Common myeloid progenitor, CD34-positive (primary cell): Measurements from ENCODE around the gene G3BP2.

ENCODE experiments used
- CTCF ChIA-PET: fragments of 350-600 bp; sonication (Branson Sonifier 250); formaldehyde crosslinking; loops from one replicate; lab custom pipeline; 2021; ENCODE audit warnings: antibody characterized with exemption; lab: Charles Lee
- POLR2A ChIA-PET: fragments of 350-600 bp; sonication (Branson Sonifier 250); formaldehyde crosslinking; loops from one replicate; lab custom pipeline; 2021; ENCODE audit warnings: antibody characterized with exemption; lab: Charles Lee
- DNase-seq, 3 donors: peaks; one replicate each; pipeline versions ENCODE4 v3.0.0 to v3.0.0-alpha.2; 2013
- H3K27ac ChIP-seq, 2 experiments: 1 replicate in 1 of 2; 2 replicates in 1 of 2; pipeline ENCODE4 v1.7.0; 2013; ENCODE audit warnings: inconsistent platforms in 2 of 2, low read length in 2 of 2, mild to moderate bottlenecking in 2 of 2, low read depth in 1 of 2, moderate library complexity in 1 of 2; ENCODE audit not compliant: severe bottlenecking in 2 of 2, insufficient read depth in 1 of 2, poor library complexity in 1 of 2
- H3K27me3 ChIP-seq, 5 experiments: replicated peaks in 2 of 5; 1 replicate in 3 of 5; 2 replicates in 2 of 5; pipeline versions ENCODE4 v1.6.1 to v1.7.0; 2013; ENCODE audit warnings: low read length in 4 of 5, mild to moderate bottlenecking in 2 of 5, moderate library complexity in 2 of 5, inconsistent platforms in 1 of 5; ENCODE audit not compliant: insufficient read depth in 5 of 5, control insufficient read depth in 4 of 5
- H3K36me3 ChIP-seq, 4 experiments: 1 replicate in 2 of 4; 2 replicates in 2 of 4; pipeline versions ENCODE4 v1.6.1 to v1.7.0; 2013; ENCODE audit warnings: low read length in 3 of 4, control low read depth in 1 of 4, mild to moderate bottlenecking in 1 of 4; ENCODE audit not compliant: control insufficient read depth in 4 of 4, insufficient read depth in 4 of 4
- H3K4me1 ChIP-seq, 4 experiments: 1 replicate in 3 of 4; 2 replicates in 1 of 4; pipeline versions ENCODE4 v1.6.1 to v1.7.1; 2013; ENCODE audit warnings: low read length in 3 of 4, mild to moderate bottlenecking in 3 of 4, control low read depth in 1 of 4, inconsistent platforms in 1 of 4, moderate library complexity in 1 of 4; ENCODE audit not compliant: control insufficient read depth in 4 of 4, insufficient read depth in 4 of 4; ENCODE audit errors: control extremely low read depth in 1 of 4
- H3K4me3 ChIP-seq, 7 experiments: 1 replicate in 4 of 7; 2 replicates in 3 of 7; pipeline versions ENCODE4 v1.5.1 to v1.7.0; 2013; ENCODE audit warnings: mild to moderate bottlenecking in 7 of 7, low read length in 6 of 7, moderate library complexity in 6 of 7, inconsistent platforms in 2 of 7, low read depth in 2 of 7, control low read depth in 1 of 7; ENCODE audit not compliant: insufficient read depth in 4 of 7, control insufficient read depth in 1 of 7; ENCODE audit errors: extremely low read depth in 1 of 7
- H3K9me3 ChIP-seq, 5 experiments: 1 replicate in 4 of 5; 2 replicates in 1 of 5; pipeline versions ENCODE4 v1.6.1 to v1.7.1; 2013; ENCODE audit warnings: low read length in 4 of 5, mild to moderate bottlenecking in 2 of 5, inconsistent platforms in 1 of 5, low read depth in 1 of 5, moderate library complexity in 1 of 5; ENCODE audit not compliant: control insufficient read depth in 4 of 5, insufficient read depth in 2 of 5; ENCODE audit errors: control extremely low read depth in 1 of 5
- WGBS: methylation state at CpG from one replicate; pipeline ENCODE4 v1.1.5; 2013; ENCODE audit not compliant: insufficient coverage; 5-methylcytosine and 5-hydroxymethylcytosine counted together

The G3BP2 gene

GRCh38 chr4:75637827-75638226 is 35.4 kb downstream of the G3BP2 start:
- no peaks in the 10 kb centered on the region for H3K27me3 ChIP-seq
- H3K9me3 ChIP-seq = no peaks in the 10 kb centered on the region
- no peak overlapping the region for H3K4me3 ChIP-seq
- ChIA-PET CTCF (interaction anchor here (1.2 kb wide), 1 partner anchor 9 kb away, joined by 3 read pairs; no protein-coding TSS in a partner anchor), POLR2A (no interaction called here)
- no peak for DNase-seq
- H3K27ac ChIP-seq = no peak overlapping the region
- WGBS = no CpG with 5 or more reads among the region's 1 CpG
- peaks cover 2 to 8% (median 5%) of the 10 kb centered on the region in 4 experiments for H3K36me3 ChIP-seq
- no peaks in the 10 kb centered on the region for H3K4me1 ChIP-seq

GRCh38 chr4:75637176-75637575 is 36.0 kb downstream of the G3BP2 start:
- no peak overlapping the region for H3K4me3 ChIP-seq
- peaks cover 1 to 5% (median 2%) of the 10 kb centered on the region in 4 experiments for H3K36me3 ChIP-seq
- H3K9me3 ChIP-seq = no peaks in the 10 kb centered on the region
- ChIA-PET POLR2A (no interaction called here), CTCF (interaction anchor here (1.2 kb wide), 1 partner anchor 10 kb away, joined by 3 read pairs; no protein-coding TSS in a partner anchor)
- no peaks in the 10 kb centered on the region for H3K27me3 ChIP-seq
- no peak overlapping the region for H3K27ac ChIP-seq
- H3K4me1 ChIP-seq = no peaks in the 10 kb centered on the region
- no peak for DNase-seq
- WGBS = 100% methylated on average over 1 of the region's 1 CpG

- no peak for DNase-seq
- Histone ChIP-seq H3K27ac (no peak overlapping the region), H3K36me3 (no peaks in the 10 kb centered on the region), H3K27me3 (no peaks in the 10 kb centered on the region), H3K9me3 (no peaks in the 10 kb centered on the region), H3K4me3 (no peak overlapping the region), H3K4me1 (peaks cover 0 to 11% (median 9%) of the 10 kb centered on the region in 4 experiments)
- 100% methylated on average over 2 of the region's 2 CpGs for WGBS
- ChIA-PET CTCF (no interaction called here), POLR2A (no interaction called here)
These were observed 38.3 kb downstream of the G3BP2 start for GRCh38 chr4:75634951-75635350.

GRCh38 chr4:75634281-75634680 is 38.9 kb downstream of the G3BP2 start:
- POLR2A ChIA-PET = no interaction called here
- no peak for DNase-seq

GRCh38 chr4:75633846-75634245 is 39.4 kb downstream of the G3BP2 start:
- 40% methylated on average over 1 of the region's 2 CpGs for WGBS
- Histone ChIP-seq H3K27ac (no peak overlapping the region), H3K36me3 (no peaks in the 10 kb centered on the region), H3K4me3 (no peak overlapping the region), H3K27me3 (peaks cover 0 to 4% (median 0%) of the 10 kb centered on the region in 5 experiments), H3K9me3 (no peaks in the 10 kb centered on the region), H3K4me1 (peaks cover 2 to 12% (median 10%) of the 10 kb centered on the region in 4 experiments)
- CTCF ChIA-PET = no interaction called here
- DNase-seq = peak in 1 of 3 donors; percentile 29
- POLR2A ChIA-PET = no interaction called here

More at GRCh38 chr4:75634281-75634680, 38.9 kb downstream of the G3BP2 start:
- CTCF ChIA-PET = no interaction called here
- peaks cover 2 to 12% (median 10%) of the 10 kb centered on the region in 4 experiments for H3K4me1 ChIP-seq
- H3K27ac ChIP-seq = no peak overlapping the region
- no peak overlapping the region for H3K4me3 ChIP-seq
- no peaks in the 10 kb centered on the region for H3K9me3 ChIP-seq
- H3K36me3 ChIP-seq = no peaks in the 10 kb centered on the region
- H3K27me3 ChIP-seq = peaks cover 0 to 2% (median 0%) of the 10 kb centered on the region in 5 experiments
- 100% methylated on average over 2 of the region's 3 CpGs for WGBS

- Histone ChIP-seq H3K27me3 (peaks cover 0 to 4% (median 0%) of the 10 kb centered on the region in 5 experiments), H3K36me3 (no peaks in the 10 kb centered on the region), H3K9me3 (no peaks in the 10 kb centered on the region), H3K27ac (no peak overlapping the region), H3K4me3 (peak overlapping the region; percentile 28 to 86 (median 62)), H3K4me1 (peaks cover 2 to 12% (median 10%) of the 10 kb centered on the region in 4 experiments)
- DNase-seq = no peak
- CTCF ChIA-PET = no interaction called here
- POLR2A ChIA-PET = no interaction called here
- 52% methylated on average over 9 of the region's 9 CpGs for WGBS
These were observed 42.3 kb downstream of the G3BP2 start for GRCh38 chr4:75630937-75631329.

GRCh38 chr4:75630174-75630936 is 42.9 kb downstream of the G3BP2 start, which contains the start of gene CDKL2:
TSS of gene CDKL2 (minus strand) at chr4:75630528. CDS start at chr4:75625988, 4,540 bp downstream.
- peak within 1 kb of the TSS; percentile 36 to 86 (median 62) for H3K4me3 ChIP-seq
- WGBS = 0% methylated on average over 53 of the region's 57 CpGs
- H3K4me1 ChIP-seq = peaks cover 2 to 12% (median 10%) of the 10 kb centered on the region in 4 experiments
- no peak within 1 kb of the TSS for H3K27ac ChIP-seq
- no peaks in the 10 kb centered on the region for H3K9me3 ChIP-seq
- H3K36me3 ChIP-seq = no peaks in the 10 kb centered on the region
- peaks cover 0 to 4% (median 0%) of the 10 kb centered on the region in 5 experiments for H3K27me3 ChIP-seq
- POLR2A ChIA-PET = no interaction called here
- DNase-seq = peak; percentile 85 to 92 (median 91)
- CTCF ChIA-PET = interaction anchor here (0.9 to 1.7 kb wide), 2 partner anchors 37 to 218 kb away, joined by 3 to 4 read pairs; no protein-coding TSS in a partner anchor
